EH (cell line): ENCODE results near the gene ENTREP3.
A peak's percentile ranks its signal among the peaks of the same experiment; 100 is the strongest.
"Not testable (repeated sequence)": the region's sequence is repeated elsewhere in the genome, so short reads cannot be mapped to it uniquely, and the experiment has no call there.

Experiments
- DNase-seq: peaks from one replicate; pipeline ENCODE4 v3.0.0-alpha.2; 2015; ENCODE audit warnings: low read depth

The ENTREP3 gene

GRCh38 chr1:155255243-155256007 lies at the start of gene ENTREP3:
ENTREP3 (minus strand) TSS chr1:155255483; CDS start chr1:155254877, 606 bp downstream.
- DNase-seq, result peak; percentile 87

GRCh38 chr1:155304558-155305063 lies 49.3 kb upstream of the ENTREP3 start:
- DNase-seq, result no peak

- DNase-seq, result no peak
Observed at GRCh38 chr1:155301342-155301841, 46.1 kb upstream of the ENTREP3 start, which contains the start of gene PKLR. PKLR (minus strand) TSS chr1:155301438; CDS start chr1:155301395, 43 bp downstream.

GRCh38 chr1:155300553-155301329 lies 45.5 kb upstream of the ENTREP3 start:
- no peak for DNase-seq

GRCh38 chr1:155300024-155300423 lies 44.7 kb upstream of the ENTREP3 start:
- no peak for DNase-seq

- DNase-seq, result no peak
Observed at GRCh38 chr1:155297384-155297783, 42.1 kb upstream of the ENTREP3 start.

- DNase-seq, result no peak
Observed at GRCh38 chr1:155296661-155297060, 41.4 kb upstream of the ENTREP3 start.

- no peak for DNase-seq
Observed at GRCh38 chr1:155295942-155296267, 40.6 kb upstream of the ENTREP3 start.

GRCh38 chr1:155295183-155295941 lies 40.1 kb upstream of the ENTREP3 start:
- no peak for DNase-seq

GRCh38 chr1:155294520-155295182 lies 39.4 kb upstream of the ENTREP3 start:
- no peak for DNase-seq

- no peak for DNase-seq
Observed at GRCh38 chr1:155293086-155293749, 37.9 kb upstream of the ENTREP3 start.

- not testable (repeated sequence) for DNase-seq
Observed at GRCh38 chr1:155291006-155291405, 35.7 kb upstream of the ENTREP3 start.

GRCh38 chr1:155287987-155288543 lies 32.8 kb upstream of the ENTREP3 start:
- DNase-seq, result no peak

GRCh38 chr1:155286544-155286943 lies 31.3 kb upstream of the ENTREP3 start:
- DNase-seq, result no peak

- no peak for DNase-seq
Observed at GRCh38 chr1:155285631-155286044, 30.4 kb upstream of the ENTREP3 start.

- no peak for DNase-seq
Observed at GRCh38 chr1:155285063-155285462, 29.8 kb upstream of the ENTREP3 start.

- DNase-seq, result no peak
Observed at GRCh38 chr1:155284476-155284875, 29.2 kb upstream of the ENTREP3 start.

GRCh38 chr1:155282488-155283091 lies 27.3 kb upstream of the ENTREP3 start:
- DNase-seq, result no peak

- no peak for DNase-seq
Observed at GRCh38 chr1:155279268-155279667, 24.0 kb upstream of the ENTREP3 start.

- DNase-seq, result no peak
Observed at GRCh38 chr1:155278689-155279160, 23.4 kb upstream of the ENTREP3 start.
